ENCODE results near the gene LGALS7B.
A peak's percentile ranks its signal among the peaks of the same experiment; 100 is the strongest.
"Not testable (repeated sequence)": the region's sequence is repeated elsewhere in the genome, so short reads cannot be mapped to it uniquely, and the experiment has no call there.

LGALS7B gene
- total RNA-seq: 0 reads per million in 2 donors

GRCh38 chr19:38788478-38789243 lies at the start of gene LGALS7B:
Gene LGALS7B, plus strand, starts transcription at chr19:38789200. Its CDS starts 27 bp downstream, at chr19:38789227.
- no peak for DNase-seq

- no peak for DNase-seq
These were observed 49.4 kb upstream of the LGALS7B start for GRCh38 chr19:38739440-38740256.

- no peak for DNase-seq
These were observed 48.8 kb upstream of the LGALS7B start for GRCh38 chr19:38740257-38740592.

- no peak for DNase-seq
These were observed 48.1 kb upstream of the LGALS7B start for GRCh38 chr19:38740932-38741331.

- no peak for DNase-seq
These were observed 47.3 kb upstream of the LGALS7B start for GRCh38 chr19:38741670-38742069.

- DNase-seq: no peak
These were observed 46.7 kb upstream of the LGALS7B start for GRCh38 chr19:38742296-38742695.

GRCh38 chr19:38742906-38743305 lies 46.1 kb upstream of the LGALS7B start:
- DNase-seq: no peak

GRCh38 chr19:38743394-38744297 lies 45.4 kb upstream of the LGALS7B start:
- no peak for DNase-seq

GRCh38 chr19:38744298-38744681 lies 44.7 kb upstream of the LGALS7B start, which contains the start of gene CAPN12:
Gene CAPN12, minus strand, starts transcription at chr19:38744474. Its CDS starts 309 bp downstream, at chr19:38744165.
- DNase-seq: no peak

GRCh38 chr19:38744874-38745273 lies 44.1 kb upstream of the LGALS7B start:
- no peak for DNase-seq

- DNase-seq: no peak
These were observed 43.7 kb upstream of the LGALS7B start for GRCh38 chr19:38745316-38745715.

- not testable (repeated sequence) for DNase-seq
These were observed 35.2 kb upstream of the LGALS7B start for GRCh38 chr19:38753783-38754182.

- DNase-seq: not testable (repeated sequence)
These were observed 34.8 kb upstream of the LGALS7B start for GRCh38 chr19:38754196-38754595.

- no peak for DNase-seq
These were observed 29.4 kb upstream of the LGALS7B start for GRCh38 chr19:38759590-38760003.

GRCh38 chr19:38760805-38761517 lies 28.0 kb upstream of the LGALS7B start:
- not testable (repeated sequence) for DNase-seq

GRCh38 chr19:38761884-38762389 lies 27.1 kb upstream of the LGALS7B start:
- not testable (repeated sequence) for DNase-seq

- DNase-seq: no peak
These were observed 25.2 kb upstream of the LGALS7B start for GRCh38 chr19:38763795-38764220.

- no peak for DNase-seq
These were observed 23.8 kb upstream of the LGALS7B start for GRCh38 chr19:38765214-38765613.

- DNase-seq: no peak
These were observed 22.5 kb upstream of the LGALS7B start for GRCh38 chr19:38766276-38767047.

- DNase-seq: peak; percentile 86
These were observed 19.3 kb upstream of the LGALS7B start for GRCh38 chr19:38769635-38770211.

Data from T-helper 9 cell (primary cell).